Esophagus squamous epithelium (tissue), 4 donors: Measurements from ENCODE around the gene MGAT5.

Experiments
- POLR2A ChIP-seq, 4 donors: fragments of 450-650 bp; IDR thresholded peaks; one replicate each; pipeline ENCODE4 v1.6.1; 2017; ENCODE audit warnings: antibody characterized with exemption in 4 of 4, mild to moderate bottlenecking in 4 of 4, moderate library complexity in 3 of 4
- TF ChIP-seq, protein P1 (sequence below), 6 experiments: fragments of 450-650 bp in 4 of 6; fragments of 200-600 bp in 2 of 6; sonication (generic) in 2 of 6; IDR thresholded peaks; one replicate each; pipeline ENCODE4 v1.5.1; 2016 to 2019; ENCODE audit warnings: antibody characterized with exemption in 6 of 6, mild to moderate bottlenecking in 4 of 6, moderate library complexity in 4 of 6

DNA sequence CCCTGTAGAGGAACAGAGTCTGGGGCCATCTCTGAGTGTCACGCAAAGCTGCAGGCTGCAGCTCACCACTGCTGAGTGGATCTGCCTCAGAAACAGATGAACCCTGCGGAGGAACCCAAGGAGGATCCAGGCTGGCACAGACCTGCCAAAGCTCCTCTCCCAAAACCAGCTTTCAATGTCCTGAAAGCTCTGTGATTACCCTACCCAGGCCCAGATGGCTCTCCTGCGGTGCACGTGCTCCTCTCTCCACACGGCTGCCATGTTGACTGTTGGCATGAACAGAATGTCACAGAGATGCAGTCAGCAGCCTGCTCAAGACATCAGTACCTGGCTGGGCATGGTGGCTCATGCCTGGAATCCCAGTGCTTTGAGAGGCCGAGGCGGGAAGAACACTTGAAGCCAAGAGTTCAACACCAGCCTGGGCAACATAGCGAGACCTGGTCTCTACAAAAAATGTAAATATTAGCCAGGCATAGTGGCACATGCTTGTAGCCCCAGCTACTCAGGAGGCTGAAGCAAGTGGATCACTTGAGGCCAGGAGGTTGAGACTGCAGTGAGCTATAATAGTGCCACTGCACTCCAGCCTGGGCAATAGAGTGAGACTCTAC, 216.8 kb downstream of the MGAT5 start:
- TF ChIP-seq, protein P1, sequence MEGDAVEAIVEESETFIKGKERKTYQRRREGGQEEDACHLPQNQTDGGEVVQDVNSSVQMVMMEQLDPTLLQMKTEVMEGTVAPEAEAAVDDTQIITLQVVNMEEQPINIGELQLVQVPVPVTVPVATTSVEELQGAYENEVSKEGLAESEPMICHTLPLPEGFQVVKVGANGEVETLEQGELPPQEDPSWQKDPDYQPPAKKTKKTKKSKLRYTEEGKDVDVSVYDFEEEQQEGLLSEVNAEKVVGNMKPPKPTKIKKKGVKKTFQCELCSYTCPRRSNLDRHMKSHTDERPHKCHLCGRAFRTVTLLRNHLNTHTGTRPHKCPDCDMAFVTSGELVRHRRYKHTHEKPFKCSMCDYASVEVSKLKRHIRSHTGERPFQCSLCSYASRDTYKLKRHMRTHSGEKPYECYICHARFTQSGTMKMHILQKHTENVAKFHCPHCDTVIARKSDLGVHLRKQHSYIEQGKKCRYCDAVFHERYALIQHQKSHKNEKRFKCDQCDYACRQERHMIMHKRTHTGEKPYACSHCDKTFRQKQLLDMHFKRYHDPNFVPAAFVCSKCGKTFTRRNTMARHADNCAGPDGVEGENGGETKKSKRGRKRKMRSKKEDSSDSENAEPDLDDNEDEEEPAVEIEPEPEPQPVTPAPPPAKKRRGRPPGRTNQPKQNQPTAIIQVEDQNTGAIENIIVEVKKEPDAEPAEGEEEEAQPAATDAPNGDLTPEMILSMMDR (IDR thresholded peaks at IDR 0.05) = no peak
- TF ChIP-seq POLR2A (IDR thresholded peaks at IDR 0.05) = no peak
